ENCODE measurements around the gene ABCF3. TPM values are rescaled to one million over a fixed set of nuclear protein-coding genes. Genes with fewer than 3 reads are reported as not detected.
"Not testable (repeated sequence)": the region's sequence is repeated elsewhere in the genome, so short reads cannot be mapped to it uniquely, and the experiment has no call there.

ABCF3 gene
- 47.0 and 63.5 TPM in 2 replicates for total RNA-seq (2014; rRNA removed; shearing (Covaris generic))

DNA sequence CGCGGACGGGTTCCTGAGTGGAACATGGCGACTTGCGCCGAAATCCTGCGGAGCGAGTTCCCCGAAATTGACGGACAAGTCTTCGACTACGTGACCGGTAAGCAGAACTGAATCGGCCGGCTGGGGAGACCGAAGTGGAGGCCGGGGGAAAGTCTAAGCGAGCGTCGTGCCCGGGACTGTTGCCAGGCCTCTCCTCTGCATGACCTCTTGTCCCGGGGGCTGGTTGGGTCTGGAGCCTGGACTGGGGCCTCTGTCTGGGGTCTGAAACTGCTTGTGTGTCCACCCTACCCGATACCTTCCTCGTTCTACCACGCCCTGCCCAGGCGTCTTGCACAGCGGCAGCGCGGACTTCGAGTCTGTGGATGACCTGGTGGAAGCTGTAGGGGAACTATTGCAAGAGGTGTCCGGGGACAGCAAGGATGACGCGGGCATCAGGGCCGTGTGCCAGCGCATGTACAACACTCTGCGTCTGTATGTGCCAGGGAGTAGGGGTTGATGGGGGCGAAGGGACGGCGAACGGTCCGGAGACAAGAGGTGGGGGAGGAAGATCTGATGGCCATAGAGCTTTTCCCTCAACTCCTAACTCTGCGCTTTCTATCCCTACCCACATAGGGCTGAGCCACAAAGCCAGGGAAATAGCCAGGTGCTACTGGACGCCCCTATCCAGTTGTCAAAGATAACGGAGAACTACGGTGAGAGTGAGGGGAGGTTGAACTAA is at the start of gene ABCF3:
TSS of gene ABCF3 (plus strand) at position 16 of the 718 bp plus-strand sequence. CDS start at position 25, 9 bp downstream.
- in situ Hi-C loops (cut with HindIII; ENCODE audit: low sequenced_read_pairs) = no loop called here
- DNase-seq (ENCODE audit: low spot score) = no peak

DNA sequence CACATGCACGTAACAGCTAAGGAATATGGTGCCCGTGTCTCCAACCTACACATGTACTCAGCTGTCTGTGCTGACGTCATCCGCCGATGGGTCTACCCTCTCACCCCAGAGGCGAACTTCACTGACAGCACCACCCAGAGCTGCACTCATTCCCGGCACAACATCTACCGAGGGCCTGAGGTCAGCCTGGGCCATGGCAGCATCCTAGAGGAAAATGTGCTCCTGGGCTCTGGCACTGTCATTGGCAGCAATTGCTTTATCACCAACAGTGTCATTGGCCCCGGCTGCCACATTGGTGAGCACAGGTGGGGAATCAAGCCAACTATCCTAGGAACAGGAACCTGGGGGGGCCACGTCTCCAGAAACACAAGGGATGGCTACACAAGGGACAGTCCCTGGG is 45.6 kb upstream of the ABCF3 start:
- DNase-seq (ENCODE audit: low spot score) = no peak
- in situ Hi-C loops (cut with HindIII; ENCODE audit: low sequenced_read_pairs) = no loop called here

GRCh38 chr3:184142199-184142598 is 43.8 kb upstream of the ABCF3 start:
- DNase-seq (ENCODE audit: low spot score) = no peak
- in situ Hi-C loops (cut with HindIII; ENCODE audit: low sequenced_read_pairs) = no loop called here

DNA sequence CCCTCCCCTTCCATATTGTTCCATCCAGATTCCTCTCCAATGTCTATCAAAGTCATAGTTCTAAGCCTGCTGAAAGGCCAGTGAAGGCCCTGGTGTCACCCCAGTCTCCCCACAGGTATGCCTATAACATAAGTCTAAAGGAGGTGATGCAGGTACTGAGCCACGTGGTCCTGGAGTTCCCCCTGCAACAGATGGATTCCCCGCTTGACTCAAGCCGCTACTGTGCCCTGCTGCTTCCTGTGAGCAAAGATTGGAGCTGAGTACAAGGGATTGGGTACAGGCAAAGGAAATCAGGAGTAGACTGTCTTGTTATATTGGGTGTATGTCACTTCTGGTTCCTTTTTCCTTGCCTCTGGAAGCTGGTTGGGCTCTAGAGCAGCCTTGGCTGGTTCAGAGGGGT is 42.7 kb upstream of the ABCF3 start:
- in situ Hi-C loops (cut with HindIII; ENCODE audit: low sequenced_read_pairs) = no loop called here
- DNase-seq (ENCODE audit: low spot score) = no peak

DNA sequence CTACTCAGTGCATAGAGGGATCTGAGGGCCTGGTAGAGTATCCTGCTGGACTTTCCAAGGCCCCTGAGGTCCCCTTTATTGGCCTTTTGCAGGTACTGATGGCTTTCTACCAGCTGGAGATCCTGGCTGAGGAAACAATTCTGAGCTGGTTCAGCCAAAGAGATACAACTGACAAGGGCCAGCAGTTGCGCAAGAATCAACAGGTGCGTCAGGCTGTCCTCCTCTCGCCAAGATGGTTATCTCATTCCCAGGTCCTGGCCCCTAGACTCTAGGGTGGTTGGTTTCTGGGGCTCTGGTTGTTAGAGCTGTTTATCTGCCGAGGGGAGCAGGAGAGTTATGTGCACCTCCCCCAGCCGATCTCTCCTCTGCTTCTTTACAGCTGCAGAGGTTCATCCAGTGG is 41.5 kb upstream of the ABCF3 start:
- in situ Hi-C loops (cut with HindIII; ENCODE audit: low sequenced_read_pairs) = no loop called here
- DNase-seq (ENCODE audit: low spot score) = no peak

DNA sequence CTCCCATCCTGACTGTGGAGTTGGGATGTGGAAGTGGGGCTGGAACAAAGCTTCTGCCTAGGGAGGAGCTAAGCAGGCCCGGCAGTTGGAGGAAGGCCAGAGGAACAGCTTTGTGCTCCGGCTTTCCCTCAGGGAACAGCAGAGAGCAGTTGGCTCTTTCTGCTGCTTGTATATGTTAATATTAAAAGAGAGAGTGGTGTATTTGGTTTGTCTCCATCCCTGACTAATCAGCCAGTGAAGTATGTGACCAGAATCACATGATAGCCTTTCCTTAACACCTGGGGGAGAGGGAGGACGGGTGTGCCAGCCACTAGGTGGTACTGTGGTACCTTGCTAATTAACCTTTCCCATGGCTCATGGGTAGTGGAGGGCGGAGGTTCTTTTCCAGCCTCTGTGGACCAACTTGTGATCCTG is 40.9 kb upstream of the ABCF3 start:
- in situ Hi-C loops (cut with HindIII; ENCODE audit: low sequenced_read_pairs) = no loop called here
- DNase-seq (ENCODE audit: low spot score) = peak; percentile 72

DNA sequence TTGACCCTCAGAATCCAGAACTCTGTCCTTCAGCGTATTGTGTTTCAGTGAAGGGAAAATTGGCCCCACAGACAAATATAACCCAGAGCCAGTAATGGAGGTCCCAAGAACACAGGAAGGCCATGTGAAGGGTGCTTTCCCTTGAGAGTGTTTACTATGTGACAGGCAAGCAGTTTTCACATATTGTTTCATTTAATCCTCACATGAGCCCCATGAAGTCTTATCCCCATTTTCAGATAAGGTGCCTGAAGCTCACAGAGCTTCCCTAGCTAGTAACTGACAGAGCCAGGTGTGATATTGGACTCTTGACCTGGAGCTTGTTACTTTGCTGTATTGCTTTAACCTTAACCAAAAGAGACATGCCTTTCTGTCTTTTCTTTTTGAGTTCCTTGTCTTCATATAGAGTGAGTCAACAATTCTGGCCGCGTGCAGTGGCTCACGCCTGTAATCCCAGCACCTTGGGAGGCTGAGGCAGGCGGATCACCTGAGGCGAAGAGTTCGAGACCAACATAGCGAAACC is 40.2 kb upstream of the ABCF3 start:
- in situ Hi-C loops (cut with HindIII; ENCODE audit: low sequenced_read_pairs) = no loop called here
- DNase-seq (ENCODE audit: low spot score) = no peak

GRCh38 chr3:184148076-184148475 is 37.9 kb upstream of the ABCF3 start:
- DNase-seq (ENCODE audit: low spot score) = no peak
- in situ Hi-C loops (cut with HindIII; ENCODE audit: low sequenced_read_pairs) = no loop called here

- in situ Hi-C loops (cut with HindIII; ENCODE audit: low sequenced_read_pairs) = no loop called here
- no peak for DNase-seq (ENCODE audit: low spot score)
Observed at GRCh38 chr3:184149123-184149522, 36.9 kb upstream of the ABCF3 start.

GRCh38 chr3:184149770-184150169 is 36.2 kb upstream of the ABCF3 start:
- in situ Hi-C loops (cut with HindIII; ENCODE audit: low sequenced_read_pairs); DNase-seq (ENCODE audit: low spot score): not testable (repeated sequence)

DNA sequence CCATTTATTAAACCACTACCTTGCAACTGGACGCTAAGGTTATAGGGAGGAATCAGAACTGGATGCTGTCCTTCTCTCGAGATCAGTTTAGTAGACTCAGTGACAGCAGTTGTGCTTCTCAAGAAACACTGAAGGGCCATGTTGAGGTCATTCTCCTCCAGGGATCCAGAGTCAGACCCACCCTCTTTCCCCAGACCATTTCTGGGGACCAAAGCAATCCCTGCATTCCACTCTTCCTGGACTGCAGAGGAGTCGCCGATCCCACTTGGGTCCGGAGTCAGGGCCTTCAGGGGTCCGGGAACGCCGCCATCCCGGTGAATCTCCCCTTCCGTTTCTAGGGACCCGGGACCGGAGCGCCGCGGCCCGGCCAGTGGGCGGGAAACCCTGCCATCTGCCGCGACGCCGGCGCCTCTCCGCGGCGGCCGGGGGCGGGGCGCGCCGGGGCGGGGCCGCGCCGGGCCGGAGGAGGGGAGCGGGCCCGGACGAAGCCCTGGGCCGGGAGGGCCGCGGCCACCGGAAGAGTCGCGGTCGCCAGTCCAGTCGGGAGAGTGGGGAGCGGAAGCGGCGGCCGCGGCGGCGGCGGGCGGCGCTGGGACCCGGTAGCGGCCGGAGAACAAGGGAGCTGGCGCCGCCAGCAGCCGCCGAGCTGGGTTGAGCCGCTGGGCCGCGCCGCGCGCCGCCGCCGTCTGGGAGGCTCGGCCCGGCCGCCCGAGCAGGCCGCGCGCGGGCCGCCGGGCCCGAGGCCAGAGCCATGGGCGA is 30.9 kb upstream of the ABCF3 start, which contains the start of gene DVL3:
TSS of gene DVL3 (plus strand) at position 493 of the 759 bp plus-strand sequence. CDS start at position 752, 259 bp downstream.
- in situ Hi-C loops (cut with HindIII; ENCODE audit: low sequenced_read_pairs) = no loop called here
- peak; percentile 67 for DNase-seq (ENCODE audit: low spot score)

- in situ Hi-C loops (cut with HindIII; ENCODE audit: low sequenced_read_pairs) = no loop called here
- no peak for DNase-seq (ENCODE audit: low spot score)
Observed at GRCh38 chr3:184155644-184156521, 30.1 kb upstream of the ABCF3 start.

- in situ Hi-C loops (cut with HindIII; ENCODE audit: low sequenced_read_pairs) = no loop called here
- peak; percentile 28 for DNase-seq (ENCODE audit: low spot score)
Observed at GRCh38 chr3:184156522-184156955, 29.5 kb upstream of the ABCF3 start.

GRCh38 chr3:184157206-184157605 is 28.8 kb upstream of the ABCF3 start:
- in situ Hi-C loops (cut with HindIII; ENCODE audit: low sequenced_read_pairs) = no loop called here

DNA sequence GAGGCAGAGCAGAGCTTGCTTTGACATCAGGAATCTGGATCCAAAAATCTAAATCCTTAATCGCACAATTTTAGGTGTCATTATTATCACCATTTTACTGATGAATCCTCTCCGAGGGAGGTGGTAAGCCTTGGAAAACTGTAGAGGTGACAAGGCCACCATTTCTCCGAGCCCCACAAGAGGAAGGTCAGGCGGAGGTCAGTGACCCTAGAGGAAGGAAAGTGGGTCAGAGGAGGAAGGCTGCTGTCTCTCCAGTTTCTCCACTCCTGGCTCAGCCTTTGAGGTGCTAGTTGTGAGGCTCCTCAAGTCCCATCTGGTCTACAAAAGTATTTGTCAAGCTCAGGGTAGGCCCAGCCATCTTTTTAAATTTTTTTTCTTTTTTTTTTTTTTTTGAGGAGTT is 27.6 kb upstream of the ABCF3 start:
- no peak for DNase-seq (ENCODE audit: low spot score)
- in situ Hi-C loops (cut with HindIII; ENCODE audit: low sequenced_read_pairs) = no loop called here

More at GRCh38 chr3:184157206-184157605, 28.8 kb upstream of the ABCF3 start:
- DNase-seq (ENCODE audit: low spot score) = no peak

GRCh38 chr3:184160456-184160855 is 25.5 kb upstream of the ABCF3 start:
- in situ Hi-C loops (cut with HindIII; ENCODE audit: low sequenced_read_pairs) = no loop called here

GRCh38 chr3:184162571-184163070 is 23.4 kb upstream of the ABCF3 start:
- in situ Hi-C loops (cut with HindIII; ENCODE audit: low sequenced_read_pairs); DNase-seq (ENCODE audit: low spot score): not testable (repeated sequence)

More at GRCh38 chr3:184160456-184160855, 25.5 kb upstream of the ABCF3 start:
- DNase-seq (ENCODE audit: low spot score) = no peak

- in situ Hi-C loops (cut with HindIII; ENCODE audit: low sequenced_read_pairs) = no loop called here
- DNase-seq (ENCODE audit: low spot score) = no peak
Observed at GRCh38 chr3:184164648-184165330, 21.2 kb upstream of the ABCF3 start.

All from G401 (cell line).